22Rv1 (cell line): Measurements from ENCODE around the gene MGAT5.

Experiments used
- H3K27ac ChIP-seq: fragments of 450-650 bp; 2 replicates; pipeline ENCODE4 v1.5.1; 2017
- CTCF ChIP-seq: fragments of 450-650 bp; IDR thresholded peaks from 2 replicates; pipeline ENCODE4 v1.5.1; 2017; ENCODE audit warnings: mild to moderate bottlenecking
- ZFX ChIP-seq: fragments of 450-650 bp; IDR thresholded peaks from 2 replicates; pipeline ENCODE4 v1.6.1; 2017; ENCODE audit warnings: antibody characterized with exemption, borderline replicate concordance

The MGAT5 gene

GRCh38 chr2:134396493-134396892, 142.6 kb downstream of the MGAT5 start:
- TF ChIP-seq ZFX (no peak), CTCF (no peak)
- no peak overlapping the region for H3K27ac ChIP-seq

- TF ChIP-seq CTCF: no peak
- no peak for TF ChIP-seq ZFX
- H3K27ac ChIP-seq: no peak overlapping the region
These were observed 143.4 kb downstream of the MGAT5 start for GRCh38 chr2:134397146-134397896.

- no peak overlapping the region for H3K27ac ChIP-seq
- no peak for TF ChIP-seq ZFX
- TF ChIP-seq CTCF: no peak
These were observed 144.4 kb downstream of the MGAT5 start for GRCh38 chr2:134398300-134398699.

GRCh38 chr2:134399096-134399495, 145.2 kb downstream of the MGAT5 start:
- TF ChIP-seq CTCF: no peak
- H3K27ac ChIP-seq: no peak overlapping the region

- TF ChIP-seq ZFX (no peak), CTCF (no peak)
- H3K27ac ChIP-seq: no peak overlapping the region
These were observed 147.2 kb downstream of the MGAT5 start for GRCh38 chr2:134401081-134401497.

GRCh38 chr2:134401789-134402188, 147.9 kb downstream of the MGAT5 start:
- TF ChIP-seq ZFX (no peak), CTCF (no peak)
- H3K27ac ChIP-seq: no peak overlapping the region

- TF ChIP-seq ZFX (no peak), CTCF (no peak)
- H3K27ac ChIP-seq: no peak overlapping the region
These were observed 148.5 kb downstream of the MGAT5 start for GRCh38 chr2:134402410-134402809.
